Measurements from ENCODE around the gene ACADSB. TPM values are rescaled to one million over a fixed set of nuclear protein-coding genes. Genes with fewer than 3 reads are reported as not detected.

The ACADSB gene
- total and polyA plus RNA-seq, 2 donors (not counting 1 experiment from before 2014, with no cell fraction given): 6.8 to 27.8 TPM

DNA sequence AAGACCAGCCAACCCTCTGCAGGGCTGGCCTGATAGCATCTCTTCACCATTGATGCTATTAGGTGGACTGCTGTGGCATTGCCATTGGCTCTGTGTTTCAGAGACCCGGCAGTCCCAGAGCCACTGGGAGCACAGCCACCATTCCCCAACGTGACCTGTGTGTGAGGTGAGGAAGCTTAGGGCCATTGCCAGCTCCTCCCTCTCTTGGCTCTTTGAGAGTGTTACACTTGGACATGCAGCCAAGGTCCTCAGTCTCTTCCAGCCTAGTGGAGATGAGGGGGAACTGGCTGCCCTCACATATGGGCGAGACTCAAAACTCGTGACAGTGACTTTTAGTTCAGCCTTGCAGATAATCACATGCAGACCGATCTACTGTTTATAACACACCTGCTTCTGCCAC is 87.6 kb downstream of the ACADSB start:
- DNase-seq (no peak), ATAC-seq (ENCODE audit: low read depth) (no peak)
- Histone ChIP-seq H3K4me3 (ENCODE audit: control extremely low read depth in 1 of 5, extremely low read depth in 1 of 5, insufficient read depth in 1 of 5, low read depth in 2 of 5, low read length in 4 of 5) (no peak overlapping the region), H3K27me3 (replicated peaks in 1 of 4; ENCODE audit: control extremely low read depth in 1 of 4, control insufficient read depth in 3 of 4, insufficient read depth in 4 of 4, low read length in 3 of 4) (peaks cover 0 to 10% (median 0%) of the 10 kb centered on the region in 4 experiments), H2AFZ (ENCODE audit: insufficient read depth, low read depth, low read length, poor library complexity, severe bottlenecking) (no peak overlapping the region), H3K27ac (ENCODE audit: low read length in 2 of 2) (no peak overlapping the region), H3K9ac (ENCODE audit: low read length) (no peak overlapping the region), H4K20me1 (ENCODE audit: control insufficient read depth, insufficient read depth, low read length, poor library complexity, severe bottlenecking) (no peaks in the 10 kb centered on the region), H3K36me3 (replicated peaks in 1 of 2; ENCODE audit: control extremely low read depth in 1 of 2, control insufficient read depth in 1 of 2, extremely low read depth in 1 of 2, insufficient read depth in 2 of 2, low read length in 1 of 2) (no peaks in the 10 kb centered on the region), H3K79me2 (ENCODE audit: control insufficient read depth, insufficient read depth, low read length) (no peaks in the 10 kb centered on the region), H3K4me2 (replicated peaks; ENCODE audit: low read depth, low read length, poor library complexity, severe bottlenecking) (no peak overlapping the region), H3K4me1 (ENCODE audit: control insufficient read depth in 2 of 2, insufficient read depth in 2 of 2, low read length in 2 of 2) (no peaks in the 10 kb centered on the region), H3K9me3 (ENCODE audit: control extremely low read depth in 1 of 3, control insufficient read depth in 2 of 3, insufficient read depth in 1 of 3, low read length in 2 of 3) (no peaks in the 10 kb centered on the region)
- intact Hi-C loops (cut with micrococcal nuclease): no loop called here
- TF ChIP-seq, protein P1, sequence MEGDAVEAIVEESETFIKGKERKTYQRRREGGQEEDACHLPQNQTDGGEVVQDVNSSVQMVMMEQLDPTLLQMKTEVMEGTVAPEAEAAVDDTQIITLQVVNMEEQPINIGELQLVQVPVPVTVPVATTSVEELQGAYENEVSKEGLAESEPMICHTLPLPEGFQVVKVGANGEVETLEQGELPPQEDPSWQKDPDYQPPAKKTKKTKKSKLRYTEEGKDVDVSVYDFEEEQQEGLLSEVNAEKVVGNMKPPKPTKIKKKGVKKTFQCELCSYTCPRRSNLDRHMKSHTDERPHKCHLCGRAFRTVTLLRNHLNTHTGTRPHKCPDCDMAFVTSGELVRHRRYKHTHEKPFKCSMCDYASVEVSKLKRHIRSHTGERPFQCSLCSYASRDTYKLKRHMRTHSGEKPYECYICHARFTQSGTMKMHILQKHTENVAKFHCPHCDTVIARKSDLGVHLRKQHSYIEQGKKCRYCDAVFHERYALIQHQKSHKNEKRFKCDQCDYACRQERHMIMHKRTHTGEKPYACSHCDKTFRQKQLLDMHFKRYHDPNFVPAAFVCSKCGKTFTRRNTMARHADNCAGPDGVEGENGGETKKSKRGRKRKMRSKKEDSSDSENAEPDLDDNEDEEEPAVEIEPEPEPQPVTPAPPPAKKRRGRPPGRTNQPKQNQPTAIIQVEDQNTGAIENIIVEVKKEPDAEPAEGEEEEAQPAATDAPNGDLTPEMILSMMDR (IDR thresholded peaks at IDR 0.05): no peak
- TF ChIP-seq EZH2 (IDR thresholded peaks at IDR 0.05; ENCODE audit: borderline replicate concordance, insufficient read depth, low read depth, low read length, poor library complexity, severe bottlenecking): no peak
- Mint-ChIP-seq H3K4me1 (no peaks in the 10 kb centered on the region), H3K27me3 (peaks cover 29% of the 10 kb centered on the region), H3K27ac (no peak overlapping the region), H3K9me3 (ENCODE audit: insufficient read depth) (no peaks in the 10 kb centered on the region), H3K4me3 (no peak overlapping the region)
- POLR2A ChIA-PET: no interaction called here
- 78% methylated on average over 4 of the region's 5 CpGs for WGBS (ENCODE audit: insufficient coverage)
- CTCF ChIA-PET: no interaction called here

- no peak for ATAC-seq (ENCODE audit: low read depth)
- Histone ChIP-seq H3K27me3 (replicated peaks in 1 of 4; ENCODE audit: control extremely low read depth in 1 of 4, control insufficient read depth in 3 of 4, insufficient read depth in 4 of 4, low read length in 3 of 4) (peaks cover 0 to 10% (median 0%) of the 10 kb centered on the region in 4 experiments), H3K27ac (ENCODE audit: low read length in 2 of 2) (no peak overlapping the region), H3K79me2 (ENCODE audit: control insufficient read depth, insufficient read depth, low read length) (no peaks in the 10 kb centered on the region), H4K20me1 (ENCODE audit: control insufficient read depth, insufficient read depth, low read length, poor library complexity, severe bottlenecking) (no peaks in the 10 kb centered on the region), H3K36me3 (replicated peaks in 1 of 2; ENCODE audit: control extremely low read depth in 1 of 2, control insufficient read depth in 1 of 2, extremely low read depth in 1 of 2, insufficient read depth in 2 of 2, low read length in 1 of 2) (no peaks in the 10 kb centered on the region), H3K4me2 (replicated peaks; ENCODE audit: low read depth, low read length, poor library complexity, severe bottlenecking) (no peak overlapping the region), H3K4me1 (ENCODE audit: control insufficient read depth in 2 of 2, insufficient read depth in 2 of 2, low read length in 2 of 2) (no peaks in the 10 kb centered on the region), H3K4me3 (ENCODE audit: control extremely low read depth in 1 of 5, extremely low read depth in 1 of 5, insufficient read depth in 1 of 5, low read depth in 2 of 5, low read length in 4 of 5) (no peak overlapping the region), H3K9me3 (ENCODE audit: control extremely low read depth in 1 of 3, control insufficient read depth in 2 of 3, insufficient read depth in 1 of 3, low read length in 2 of 3) (no peaks in the 10 kb centered on the region), H3K9ac (ENCODE audit: low read length) (no peak overlapping the region), H2AFZ (ENCODE audit: insufficient read depth, low read depth, low read length, poor library complexity, severe bottlenecking) (no peak overlapping the region)
- Mint-ChIP-seq H3K27me3 (peaks cover 27% of the 10 kb centered on the region), H3K4me3 (no peak overlapping the region), H3K9me3 (ENCODE audit: insufficient read depth) (no peaks in the 10 kb centered on the region), H3K4me1 (no peaks in the 10 kb centered on the region), H3K27ac (no peak overlapping the region)
- TF ChIP-seq, protein P1 (IDR thresholded peaks at IDR 0.05): no peak
- ChIA-PET POLR2A (no interaction called here), CTCF (no interaction called here)
- no peak for DNase-seq
- WGBS (ENCODE audit: insufficient coverage): 90% methylated on average over 7 of the region's 7 CpGs
- intact Hi-C loops (cut with micrococcal nuclease): no loop called here
These were observed 88.2 kb downstream of the ACADSB start for GRCh38 chr10:123097039-123097438.

Measured in B cell (primary cell).